Stromal cell of bone marrow (primary cell): ENCODE data around the gene DUSP15.
"Not testable (repeated sequence)": the region's sequence is repeated elsewhere in the genome, so short reads cannot be mapped to it uniquely, and the experiment has no call there.

Source experiments
- DNase-seq: peaks from one replicate; pipeline ENCODE4 v3.0.0-alpha.2; 2012; ENCODE audit warnings: low read depth

The DUSP15 gene, protein sequence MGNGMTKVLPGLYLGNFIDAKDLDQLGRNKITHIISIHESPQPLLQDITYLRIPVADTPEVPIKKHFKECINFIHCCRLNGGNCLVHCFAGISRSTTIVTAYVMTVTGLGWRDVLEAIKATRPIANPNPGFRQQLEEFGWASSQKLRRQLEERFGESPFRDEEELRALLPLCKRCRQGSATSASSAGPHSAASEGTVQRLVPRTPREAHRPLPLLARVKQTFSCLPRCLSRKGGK

DNA sequence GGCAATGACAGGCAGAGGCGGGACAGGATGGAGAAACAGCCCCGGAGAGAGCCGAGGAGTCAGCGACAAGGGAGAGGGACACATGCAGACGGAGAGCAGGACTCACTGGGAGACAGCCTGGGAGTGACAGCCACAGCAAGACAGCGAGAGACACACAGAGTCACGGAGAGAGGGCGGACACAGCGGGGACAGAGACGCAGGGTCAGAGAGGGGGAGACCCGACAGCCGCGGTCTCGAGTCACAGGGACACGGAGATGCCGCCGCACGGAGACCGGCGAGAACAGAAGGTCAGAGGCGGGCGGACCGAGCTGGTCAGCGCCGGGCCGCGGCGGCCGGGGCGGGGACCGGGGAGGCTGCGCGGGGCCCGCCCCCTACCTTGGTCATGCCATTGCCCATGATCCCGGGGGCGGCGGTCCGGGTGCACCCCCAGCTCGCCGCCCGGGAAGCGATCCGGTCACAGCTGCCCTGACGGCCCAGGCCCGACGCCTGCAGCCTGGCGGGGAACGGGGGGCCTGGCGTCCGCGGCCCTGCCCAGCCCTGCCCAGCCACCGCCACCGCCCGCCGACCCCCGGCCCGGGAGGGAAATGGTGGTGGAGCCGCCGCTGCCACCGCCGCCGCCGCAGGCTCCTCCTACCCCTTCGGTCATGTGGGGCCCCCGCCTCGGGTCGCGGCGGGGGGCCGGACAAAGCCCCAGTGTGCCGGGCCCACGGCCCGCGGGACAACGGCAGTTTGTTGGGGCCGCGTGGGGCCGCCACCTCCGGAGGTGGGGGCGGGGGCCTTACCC lies at the start of gene DUSP15, which contains the start of gene TTLL9:
Gene DUSP15, minus strand, starts transcription at position 586 of the 784 bp plus-strand sequence. Its CDS starts 190 bp downstream, at position 396.
Gene TTLL9, plus strand, starts transcription at position 693 of the 784 bp plus-strand sequence. CDS start 493 bp downstream, outside the sequence.
- DNase-seq = no peak

DNA sequence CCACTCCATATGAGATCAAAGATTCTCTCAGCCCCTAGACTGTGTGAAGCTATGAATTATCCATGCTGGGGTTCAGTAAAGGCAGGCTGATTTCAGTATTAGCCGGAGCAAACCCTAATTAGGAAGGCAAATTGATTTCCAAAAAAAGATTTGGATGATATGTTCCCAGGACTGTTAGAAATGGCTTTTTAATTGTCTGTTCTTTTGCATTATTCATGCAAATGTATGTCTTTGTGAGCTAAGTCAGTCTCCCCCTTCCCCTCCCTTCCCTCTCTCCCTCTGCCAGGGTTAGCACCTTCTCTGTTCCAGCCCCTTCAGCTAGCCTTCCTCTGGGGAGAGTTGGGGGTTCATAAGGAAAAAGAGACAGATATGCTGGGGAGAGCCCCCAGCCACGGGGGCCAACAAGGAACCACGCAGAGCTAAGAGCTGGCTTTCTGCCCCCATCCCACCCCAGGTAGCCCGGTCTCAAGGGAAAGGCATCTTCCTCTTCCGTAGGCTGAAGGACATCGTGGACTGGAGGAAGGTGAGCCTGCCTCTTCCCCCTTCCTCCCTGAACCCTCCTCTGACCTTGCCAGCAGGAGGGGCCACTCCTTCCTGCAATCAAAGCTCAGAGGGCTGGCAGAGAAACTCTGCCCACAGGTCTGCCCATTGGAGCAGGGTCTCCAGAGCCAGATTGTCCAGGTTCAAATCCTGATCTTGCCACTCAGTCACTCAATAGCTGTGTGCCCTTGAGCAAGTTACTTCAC lies 49.3 kb upstream of the DUSP15 start:
- DNase-seq = no peak

DNA sequence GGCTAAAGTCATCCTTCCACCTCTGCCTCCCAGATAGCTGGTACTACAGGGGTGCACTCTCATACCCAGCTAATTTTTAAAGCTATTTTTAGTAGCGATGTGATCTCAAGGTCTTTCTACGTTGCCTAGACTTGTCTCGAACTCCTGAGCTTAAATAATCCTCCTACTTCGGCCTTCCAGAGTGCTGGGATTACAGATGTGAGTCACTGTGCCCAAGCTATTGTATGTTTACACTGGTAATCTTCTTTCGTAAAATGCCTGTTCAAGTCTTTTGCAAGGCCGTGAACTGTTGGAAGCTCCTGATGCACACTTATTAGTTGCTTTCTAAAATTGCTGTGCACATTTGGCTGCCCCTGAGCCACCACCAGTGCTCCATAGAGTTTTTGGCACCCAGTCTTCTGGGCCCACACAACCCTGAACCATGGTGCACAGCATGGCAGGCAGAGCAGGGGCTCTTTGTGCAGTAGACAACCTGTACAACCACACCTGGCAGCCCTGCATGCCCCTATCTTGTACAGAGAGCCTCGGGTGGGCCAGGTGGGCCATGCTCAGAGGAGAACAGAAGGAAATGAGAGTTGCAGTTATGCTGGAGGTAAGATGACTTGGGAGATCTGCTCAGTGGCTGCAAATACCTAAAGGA lies 48.3 kb upstream of the DUSP15 start:
- no peak for DNase-seq

DNA sequence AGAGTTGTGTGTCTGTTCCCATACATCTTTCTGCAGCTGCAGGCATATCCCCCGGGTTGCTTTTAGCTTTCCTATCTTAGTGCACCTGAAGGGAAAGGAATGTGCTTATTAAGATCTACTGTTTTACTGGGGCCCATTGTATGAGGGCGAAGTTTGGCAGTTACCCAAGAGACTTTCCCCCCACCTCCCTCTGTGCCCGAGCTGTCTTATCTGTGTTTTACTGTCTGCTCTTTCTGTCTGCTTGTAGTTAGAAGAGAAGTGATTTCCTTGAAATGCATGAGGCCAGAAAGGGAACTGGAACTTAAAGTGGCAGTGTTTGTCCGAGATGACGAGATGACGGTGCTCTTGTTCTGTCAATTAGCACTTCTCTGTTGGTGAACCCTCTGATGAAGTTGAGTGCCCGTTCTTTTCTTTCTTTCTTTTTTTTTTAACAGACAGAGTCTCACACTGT lies 47.7 kb upstream of the DUSP15 start:
- DNase-seq = not testable (repeated sequence)

DNA sequence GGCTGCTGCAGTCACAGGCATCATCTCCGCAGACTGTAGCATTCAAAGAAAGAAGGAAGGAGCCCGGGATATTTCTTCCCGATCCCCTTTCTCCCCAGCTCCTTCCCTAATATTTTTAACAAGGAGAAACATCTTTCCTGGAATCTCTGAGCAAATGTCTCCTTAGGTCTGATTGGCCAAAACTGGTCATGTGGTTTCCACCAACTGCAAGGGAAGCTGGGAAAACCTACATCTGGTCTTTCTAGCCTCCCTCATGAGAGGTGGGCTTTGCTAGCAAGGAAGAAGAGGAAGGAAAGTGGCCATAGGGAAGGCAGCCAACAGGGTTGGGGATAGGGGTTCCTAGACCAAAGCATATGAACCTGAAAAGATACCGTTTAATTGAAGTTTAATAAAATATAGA lies 46.4 kb upstream of the DUSP15 start:
- no peak for DNase-seq

DNA sequence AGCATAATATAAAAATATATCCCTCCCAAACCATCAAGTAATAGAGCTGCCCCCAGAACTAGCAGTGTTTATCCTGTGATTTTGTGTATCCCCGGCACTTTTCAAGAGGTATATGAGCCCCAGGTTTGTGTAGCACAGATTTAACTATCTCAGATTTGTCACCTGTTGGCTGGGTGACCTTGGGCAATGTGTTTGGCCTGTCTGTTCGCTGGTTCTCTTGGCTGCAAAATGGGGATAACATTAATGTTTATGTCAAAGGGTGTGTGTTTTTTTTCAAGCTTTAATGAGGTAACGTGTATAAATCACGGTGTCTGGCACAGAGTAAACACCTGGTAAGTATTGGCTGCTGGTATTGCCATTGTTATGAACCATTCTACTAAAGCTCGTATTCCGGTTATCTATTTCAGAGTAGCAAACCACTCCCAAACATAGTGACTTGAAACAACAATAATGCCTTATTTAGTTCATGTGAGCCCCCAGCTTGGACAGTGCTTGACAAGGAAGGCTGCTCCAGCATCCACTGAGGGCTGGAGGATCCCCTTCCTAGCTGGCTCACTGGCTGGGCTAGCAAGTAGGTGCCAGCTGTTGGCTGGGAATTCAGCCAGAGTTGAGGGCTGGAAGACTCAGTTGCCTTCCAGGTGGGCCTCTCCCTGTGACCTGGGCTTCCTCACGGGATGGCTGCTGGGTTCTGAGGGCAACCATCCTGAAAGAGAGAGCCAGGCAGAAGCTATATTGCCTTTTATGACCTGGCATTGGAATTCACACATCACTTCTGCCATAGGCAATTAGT lies 45.4 kb upstream of the DUSP15 start:
- DNase-seq = no peak

DNA sequence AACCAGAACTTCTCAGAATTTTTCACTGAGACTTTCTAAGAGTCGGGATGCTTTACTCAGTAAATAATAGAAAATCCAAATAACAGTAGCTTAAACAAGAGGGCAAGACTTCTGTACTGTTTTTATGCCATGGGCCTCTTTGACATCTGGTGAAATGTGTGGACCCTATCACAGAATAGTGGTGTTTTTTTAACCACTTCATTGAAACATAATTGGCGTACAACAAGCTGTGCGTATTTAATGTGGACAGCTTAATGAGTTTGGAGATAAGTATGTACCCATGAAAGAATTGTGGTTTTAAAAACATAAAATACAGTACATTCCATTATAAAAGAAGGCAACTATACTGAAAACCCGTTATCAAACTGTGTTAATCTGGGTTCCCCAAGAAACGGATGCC lies 43.8 kb upstream of the DUSP15 start:
- no peak for DNase-seq

DNA sequence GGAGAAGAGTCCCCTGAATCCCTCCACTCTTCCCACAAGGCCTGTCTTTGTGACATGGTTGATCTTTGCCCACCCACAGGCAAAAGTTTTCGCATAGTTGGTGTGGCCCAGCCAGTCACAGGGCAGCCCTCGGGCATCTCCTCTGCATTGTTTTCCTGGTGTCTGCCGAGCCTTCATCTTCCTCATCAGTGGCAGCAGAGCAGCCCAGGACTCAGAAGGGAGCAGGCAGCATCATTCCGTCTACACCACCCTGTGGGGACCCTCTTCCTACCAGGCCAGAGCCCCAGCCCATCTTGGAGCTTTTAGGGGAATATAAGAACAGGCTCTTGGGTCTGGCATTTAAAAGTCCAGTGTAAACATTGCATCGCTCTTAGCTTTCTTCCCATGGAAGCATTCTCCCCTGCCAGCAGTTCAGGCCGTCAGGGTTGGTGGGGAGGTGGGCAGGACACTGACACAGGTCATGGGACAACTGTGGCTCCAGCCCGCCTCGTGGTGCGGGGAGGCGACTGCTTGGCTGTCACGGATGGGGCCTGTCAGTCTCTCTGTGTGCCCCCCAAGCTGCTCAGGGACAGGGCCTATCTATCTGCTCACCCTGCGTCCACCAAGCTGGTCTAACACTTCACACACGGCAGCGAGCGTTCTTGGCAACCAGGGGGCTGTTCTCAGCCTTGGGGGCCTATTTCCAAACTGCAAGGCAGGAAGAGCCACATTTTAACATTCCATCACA lies 43.3 kb upstream of the DUSP15 start:
- DNase-seq = no peak

DNA sequence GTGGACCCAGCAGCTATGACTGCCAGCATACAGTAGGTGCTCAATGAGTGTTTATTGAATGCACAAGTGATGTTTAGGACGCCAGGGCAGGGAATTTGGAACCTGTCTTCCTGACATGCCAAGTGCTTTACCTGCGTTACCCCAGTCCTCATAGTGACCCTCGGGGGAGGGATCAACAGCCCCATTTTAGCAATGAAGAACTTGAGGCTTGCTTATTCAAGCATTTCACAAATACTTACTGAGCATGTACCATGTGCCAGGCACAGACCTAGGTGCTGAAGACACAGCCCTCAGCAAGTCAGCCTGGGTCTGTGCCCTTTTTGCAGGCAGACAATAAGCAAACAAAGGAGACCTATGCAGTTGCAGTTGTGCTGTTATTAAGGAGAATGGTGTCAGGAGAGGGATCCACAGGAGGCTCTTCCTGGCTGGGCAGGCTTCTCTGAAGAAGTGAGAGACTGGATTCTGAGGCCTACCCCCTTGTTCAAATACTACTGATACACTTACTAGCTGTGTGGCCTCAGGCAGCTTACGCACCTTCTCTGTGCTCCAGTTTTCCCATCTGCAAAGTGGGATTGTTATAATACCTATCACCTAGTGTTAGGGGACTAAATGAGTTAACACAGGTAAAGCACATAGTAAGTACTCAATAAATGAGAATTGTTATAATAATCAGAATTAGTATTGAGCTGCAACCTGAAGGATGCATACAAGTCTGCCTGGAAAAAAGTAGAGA lies 39.9 kb upstream of the DUSP15 start:
- DNase-seq = no peak

DNA sequence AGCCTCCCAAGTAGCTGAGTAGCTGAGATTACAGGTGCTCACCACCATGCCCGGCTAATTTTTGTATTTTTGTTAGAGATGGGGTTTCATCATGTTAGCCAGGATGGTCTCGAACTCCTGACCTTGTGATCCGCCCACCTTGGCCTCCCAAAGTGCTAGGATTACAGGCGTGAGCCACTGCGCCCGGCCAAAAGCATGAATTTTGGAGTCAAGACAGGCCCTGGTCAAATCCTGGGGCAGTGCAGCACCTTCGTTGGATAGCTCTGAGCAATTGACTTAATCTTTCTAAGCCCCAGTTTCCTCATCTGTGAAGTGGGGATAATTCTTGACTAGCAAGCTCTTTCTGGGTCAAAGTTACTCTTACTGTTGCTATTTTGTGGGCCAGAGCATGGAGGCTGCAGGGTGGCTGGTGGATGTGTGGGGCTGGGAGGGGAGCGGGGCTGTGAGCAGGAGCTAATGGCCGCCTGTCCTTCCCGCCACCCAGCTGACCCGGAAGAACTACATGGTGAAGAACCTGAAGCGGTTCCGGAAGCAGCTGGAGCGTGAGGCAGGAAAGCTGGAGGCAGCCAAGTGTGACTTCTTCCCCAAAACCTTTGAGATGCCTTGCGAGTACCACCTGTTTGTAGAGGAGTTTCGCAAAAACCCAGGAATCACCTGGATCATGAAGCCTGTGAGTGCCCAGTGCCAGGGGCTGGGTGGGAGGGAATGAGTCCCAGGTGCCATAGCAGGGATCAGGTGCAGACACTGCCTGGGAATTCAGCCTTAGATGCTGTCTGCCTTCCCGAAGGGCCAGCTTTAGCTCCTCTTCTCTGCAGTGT lies 39.1 kb upstream of the DUSP15 start:
- no peak for DNase-seq

DNA sequence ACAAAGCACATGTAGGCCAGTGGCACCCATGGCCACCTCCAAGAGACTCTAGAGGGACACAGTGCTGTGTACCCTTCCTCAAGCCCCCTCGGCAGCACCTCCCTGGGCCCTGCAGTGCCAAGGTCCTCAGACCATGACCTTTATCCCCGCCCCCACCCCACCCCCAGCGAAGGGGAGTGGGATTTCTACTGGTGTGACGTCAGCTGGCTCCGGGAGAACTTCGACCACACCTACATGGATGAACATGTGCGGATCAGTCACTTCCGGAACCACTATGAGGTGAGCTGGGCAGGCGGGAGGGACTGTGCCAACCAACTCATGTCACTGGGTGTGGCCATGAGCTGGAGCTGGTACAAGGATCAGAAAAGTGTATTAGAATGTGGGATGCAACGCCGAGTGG lies 38.1 kb upstream of the DUSP15 start:
- no peak for DNase-seq

DNA sequence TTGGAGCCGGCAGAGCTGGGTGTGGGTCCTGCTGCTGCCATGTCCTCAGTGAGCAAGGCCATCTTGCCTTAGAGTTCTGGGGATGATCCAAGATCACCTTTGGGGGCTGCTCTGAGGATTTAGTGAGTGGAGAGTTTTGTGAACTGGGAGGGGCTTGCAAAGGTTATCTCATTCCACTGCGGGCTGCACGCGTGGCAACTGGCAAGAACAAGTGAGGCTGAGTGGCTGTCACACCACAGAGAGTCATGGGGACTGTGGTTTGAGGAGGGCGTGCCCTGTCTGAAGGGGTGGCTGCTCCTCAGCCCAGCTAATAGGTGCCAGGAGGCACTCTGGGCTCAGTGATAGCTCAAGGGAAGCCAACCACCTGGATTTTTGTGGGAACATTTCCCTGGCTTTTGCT lies 37.7 kb upstream of the DUSP15 start:
- DNase-seq = no peak

DNA sequence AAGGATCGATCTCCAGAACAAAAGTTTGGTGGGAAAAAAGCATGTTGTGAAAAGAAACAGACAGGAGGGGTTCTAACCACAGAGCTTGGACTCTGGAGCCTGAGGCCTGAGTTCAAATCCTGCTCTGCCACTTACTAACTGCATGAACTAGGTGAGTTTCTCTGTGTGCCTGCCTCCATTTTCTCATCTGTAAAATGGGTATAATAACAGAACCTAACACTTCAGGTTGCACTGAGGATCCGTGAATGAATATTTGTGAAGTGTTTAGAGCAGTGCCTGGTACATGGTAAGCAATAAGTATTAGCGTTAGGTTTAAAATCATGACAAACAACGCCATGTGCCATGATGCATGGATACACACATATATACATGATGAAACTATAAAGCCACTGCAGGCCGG lies 36.7 kb upstream of the DUSP15 start:
- no peak for DNase-seq

DNA sequence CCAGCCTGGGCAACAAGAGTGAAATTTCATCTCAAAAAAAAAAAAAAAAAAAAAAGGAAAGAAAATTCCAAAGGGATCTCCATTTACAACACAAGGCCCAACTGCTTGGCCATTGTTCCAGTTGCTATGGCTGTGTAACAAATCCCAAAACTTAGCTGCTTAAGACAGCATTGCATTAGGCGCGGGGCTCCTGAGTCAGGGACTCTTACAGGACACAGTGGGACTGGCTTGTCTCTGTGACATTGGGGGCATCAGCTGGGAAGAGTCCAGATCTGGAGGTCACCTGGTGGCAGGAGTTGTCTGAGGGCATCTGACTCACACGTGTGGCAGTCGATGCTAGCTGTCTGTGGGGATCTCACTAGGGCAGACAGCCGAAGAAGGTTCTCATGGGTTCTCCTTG lies 35.7 kb upstream of the DUSP15 start:
- no peak for DNase-seq

DNA sequence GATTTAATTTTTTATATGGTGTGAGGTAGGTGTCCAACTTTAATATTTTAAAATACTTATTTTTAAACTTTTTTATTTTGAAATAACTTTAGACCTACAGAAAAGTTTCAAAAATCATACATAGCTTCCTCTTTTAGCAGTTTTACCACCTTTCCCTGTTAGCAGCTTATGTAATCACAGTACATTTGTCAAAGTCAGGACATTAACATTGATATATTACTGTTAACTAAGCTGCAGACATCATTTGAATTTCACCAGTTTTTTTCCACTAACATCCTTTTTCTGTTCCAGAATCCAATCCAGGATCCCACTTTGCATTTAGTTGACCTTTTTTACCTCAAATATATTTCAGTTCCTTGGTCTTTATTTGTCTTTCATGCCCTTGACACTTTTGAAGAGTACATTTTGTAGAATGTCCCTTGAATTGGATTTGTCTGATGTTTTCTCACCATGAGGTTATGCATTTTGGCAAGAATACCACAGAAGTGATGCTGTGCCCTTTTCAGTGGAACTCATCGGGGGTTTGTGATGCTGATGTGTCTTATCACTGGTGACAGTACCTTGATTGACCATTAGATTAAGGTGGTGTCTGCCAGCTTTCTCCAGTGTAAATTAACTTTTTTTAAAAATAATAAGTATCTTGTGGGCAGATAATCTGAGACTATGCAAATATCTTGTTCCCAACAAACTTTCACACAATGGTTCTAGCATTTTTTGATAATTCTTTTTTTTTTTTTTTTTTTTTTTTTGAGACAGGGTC lies 33.5 kb upstream of the DUSP15 start:
- no peak for DNase-seq

DNA sequence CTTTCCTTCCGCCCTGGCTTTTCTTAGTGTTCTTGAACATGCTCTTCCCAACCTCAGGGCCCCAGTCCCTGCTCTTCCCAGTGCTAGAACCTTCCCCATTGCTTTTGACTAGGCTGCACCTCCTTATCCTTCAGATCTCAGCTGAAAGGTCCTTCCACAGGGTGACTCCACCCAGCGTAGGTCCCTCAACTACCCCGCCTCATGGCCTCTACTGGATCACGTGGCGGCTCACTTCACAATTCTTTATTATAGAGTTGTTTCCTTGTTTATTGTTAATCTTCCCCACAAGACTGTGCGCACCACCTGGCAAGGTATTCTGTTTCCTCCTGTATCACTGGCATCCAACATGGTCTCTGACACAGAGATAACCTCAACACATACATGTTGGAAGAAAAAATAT lies 31.3 kb upstream of the DUSP15 start:
- DNase-seq = no peak

DNA sequence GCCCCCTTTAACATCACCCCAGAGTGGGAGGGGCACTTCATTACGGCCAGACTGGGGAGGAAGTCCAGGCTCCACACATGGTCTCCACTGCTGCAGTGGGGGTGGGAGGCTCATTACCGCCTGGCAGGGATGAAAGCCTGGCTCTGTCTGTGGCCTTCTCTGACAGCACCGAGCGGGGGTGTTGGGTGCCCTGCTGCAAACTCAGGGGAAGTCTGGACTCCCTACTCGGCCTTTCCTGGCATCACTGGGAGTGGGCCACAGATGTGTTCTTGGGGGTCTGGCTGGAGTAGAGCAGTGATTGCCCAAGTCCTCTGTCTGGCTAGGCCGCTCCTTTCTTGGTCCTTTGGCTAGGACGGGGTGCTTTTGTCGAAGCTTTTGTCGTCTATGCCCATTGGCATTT lies 27.2 kb upstream of the DUSP15 start:
- no peak for DNase-seq

DNA sequence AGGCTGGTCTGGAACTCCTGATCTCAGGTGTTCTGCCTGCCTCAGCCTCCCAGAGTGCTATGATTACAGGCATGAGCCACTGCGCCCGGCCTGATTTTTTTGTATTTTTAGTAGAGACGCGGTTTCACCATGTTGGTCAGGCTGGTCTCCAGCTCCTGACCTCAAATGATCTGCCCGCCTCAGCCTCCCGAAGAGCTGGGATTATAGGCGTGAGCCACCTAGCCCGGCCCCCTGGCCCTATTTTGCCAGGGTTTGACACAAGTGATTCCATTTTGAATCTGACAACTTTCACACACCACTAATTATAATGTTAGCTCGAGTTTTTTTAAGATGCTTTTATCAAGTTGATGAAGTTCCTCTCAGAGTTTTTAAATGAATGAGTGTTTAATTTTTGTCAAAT lies 25.7 kb upstream of the DUSP15 start:
- no peak for DNase-seq
